ENCODE results near the gene FBLN5. TPM values are rescaled to one million over a fixed set of nuclear protein-coding genes. Genes with fewer than 3 reads are reported as not detected.

Gene FBLN5
- total RNA-seq, 5 donors from 2014 or later (not counting 1 experiment from before 2014, with no cell fraction given): 4.2 to 19.5 (median 9.5) TPM

DNA sequence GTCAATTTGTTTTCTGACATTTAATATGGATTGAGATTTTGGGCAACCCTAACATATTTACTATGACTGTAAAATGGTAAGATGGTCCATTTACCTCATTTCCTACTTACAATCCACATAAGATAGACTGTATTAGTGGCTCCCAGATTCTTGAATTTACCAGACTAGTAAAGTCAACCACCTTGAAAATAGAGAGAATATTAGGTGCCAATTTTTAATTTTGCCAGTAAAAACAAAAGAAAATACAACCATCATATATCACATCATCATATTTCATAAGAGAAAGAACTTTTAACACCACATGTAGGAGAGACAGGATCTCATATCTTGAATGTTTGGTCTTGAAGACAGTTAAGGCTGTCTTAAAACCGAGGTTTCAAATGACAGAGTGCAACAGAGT, 7.7 kb upstream of the FBLN5 start:
- H3K27ac Mint-ChIP-seq: no peak overlapping the region
- H3K4me1 ChIP-seq (ENCODE audit: control insufficient read depth in 1 of 2, extremely low read depth in 1 of 2, insufficient read depth in 2 of 2, low read length in 2 of 2): no peaks in the 10 kb centered on the region
- no CpG with 5 or more reads among the region's 1 CpG for WGBS (ENCODE audit: insufficient coverage)
- peaks cover 0 to 11% of the 10 kb centered on the region in 2 experiments for H3K27me3 ChIP-seq (replicated peaks in 1 of 2; ENCODE audit: control insufficient read depth in 2 of 2, extremely low read depth in 1 of 2, insufficient read depth in 2 of 2, low read length in 1 of 2)
- ChIA-PET POLR2A (no interaction called here), CTCF (no interaction called here)
- H3K36me3 ChIP-seq (ENCODE audit: control insufficient read depth in 2 of 2, extremely low read depth in 1 of 2, insufficient read depth in 1 of 2, low read length in 1 of 2): no peaks in the 10 kb centered on the region
- ATAC-seq (replicated peaks in 1 of 4) (no peak), DNase-seq (no peak)
- H3K9me3 Mint-ChIP-seq: no peaks in the 10 kb centered on the region
- no peak overlapping the region for H3K4me3 Mint-ChIP-seq
- no peaks in the 10 kb centered on the region for H3K4me1 Mint-ChIP-seq
- no peak overlapping the region for H3K27ac ChIP-seq (ENCODE audit: low read length)
- H3K27me3 Mint-ChIP-seq: peaks cover 9 to 17% of the 10 kb centered on the region in 2 donors
- no peaks in the 10 kb centered on the region for H3K36me3 Mint-ChIP-seq
- no peak overlapping the region for H3K4me3 ChIP-seq (ENCODE audit: control insufficient read depth in 1 of 2, extremely low read depth in 1 of 2, low read length in 1 of 2)
- H3K9me3 ChIP-seq: no peaks in the 10 kb centered on the region

DNA sequence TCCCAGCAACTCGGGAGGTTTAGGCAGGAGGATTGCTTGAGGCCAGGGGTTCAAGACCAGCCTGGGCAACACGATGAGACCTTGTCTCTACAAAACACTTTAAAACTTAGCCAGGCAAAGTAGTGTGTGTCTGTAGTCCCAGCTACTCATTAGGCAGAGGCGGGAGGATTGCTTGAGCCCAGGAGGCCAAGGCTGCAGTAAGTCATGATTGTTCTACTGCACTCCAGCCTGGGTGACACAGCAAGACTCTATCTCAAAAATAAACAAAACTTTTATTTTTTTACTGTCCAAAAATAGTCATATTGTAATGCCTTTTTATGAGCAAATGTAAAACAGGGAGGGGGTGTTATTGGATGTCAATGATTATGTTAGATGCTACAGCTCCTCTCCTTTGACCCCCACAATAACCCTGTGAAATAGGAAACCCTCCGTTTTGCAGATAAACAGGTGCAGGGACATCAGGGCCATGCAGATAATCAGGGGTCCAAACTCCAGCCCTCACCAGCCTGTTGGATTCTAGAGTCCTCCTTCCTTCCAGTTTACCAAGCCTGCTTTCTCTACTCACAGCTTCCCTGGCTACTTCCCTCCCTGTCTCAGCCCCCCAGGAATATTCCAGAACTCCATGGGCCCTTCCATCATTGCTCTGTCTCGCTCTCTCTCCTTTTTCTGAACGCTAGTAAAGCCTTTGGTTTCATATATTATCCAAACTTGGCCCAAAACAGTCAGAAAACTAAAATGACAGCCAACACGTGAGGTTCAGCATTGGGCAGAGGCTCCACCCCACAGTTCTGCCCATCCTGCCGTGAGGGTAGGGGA, 5.9 kb upstream of the FBLN5 start:
- H3K27ac ChIP-seq (ENCODE audit: low read length): no peak overlapping the region
- no peaks in the 10 kb centered on the region for H3K36me3 ChIP-seq (ENCODE audit: control insufficient read depth in 2 of 2, extremely low read depth in 1 of 2, insufficient read depth in 1 of 2, low read length in 1 of 2)
- Mint-ChIP-seq H3K27ac (no peak overlapping the region), H3K4me1 (peaks cover 0 to under 1% (median under 1%) of the 10 kb centered on the region in 3 donors), H3K4me3 (no peak overlapping the region), H3K36me3 (no peaks in the 10 kb centered on the region), H3K9me3 (no peaks in the 10 kb centered on the region), H3K27me3 (peaks cover 9 to 18% of the 10 kb centered on the region in 2 donors)
- H3K27me3 ChIP-seq (replicated peaks in 1 of 2; ENCODE audit: control insufficient read depth in 2 of 2, extremely low read depth in 1 of 2, insufficient read depth in 2 of 2, low read length in 1 of 2): peaks cover 0 to 10% of the 10 kb centered on the region in 2 experiments
- H3K4me3 ChIP-seq (ENCODE audit: control insufficient read depth in 1 of 2, extremely low read depth in 1 of 2, low read length in 1 of 2): no peak overlapping the region
- ATAC-seq (replicated peaks in 1 of 4) (no peak), DNase-seq (no peak)
- POLR2A ChIA-PET: no interaction called here
- WGBS (ENCODE audit: insufficient coverage): 81% methylated on average over 6 of the region's 8 CpGs
- no peaks in the 10 kb centered on the region for H3K4me1 ChIP-seq (ENCODE audit: control insufficient read depth in 1 of 2, extremely low read depth in 1 of 2, insufficient read depth in 2 of 2, low read length in 2 of 2)
- no peaks in the 10 kb centered on the region for H3K9me3 ChIP-seq
- CTCF ChIA-PET: no interaction called here

DNA sequence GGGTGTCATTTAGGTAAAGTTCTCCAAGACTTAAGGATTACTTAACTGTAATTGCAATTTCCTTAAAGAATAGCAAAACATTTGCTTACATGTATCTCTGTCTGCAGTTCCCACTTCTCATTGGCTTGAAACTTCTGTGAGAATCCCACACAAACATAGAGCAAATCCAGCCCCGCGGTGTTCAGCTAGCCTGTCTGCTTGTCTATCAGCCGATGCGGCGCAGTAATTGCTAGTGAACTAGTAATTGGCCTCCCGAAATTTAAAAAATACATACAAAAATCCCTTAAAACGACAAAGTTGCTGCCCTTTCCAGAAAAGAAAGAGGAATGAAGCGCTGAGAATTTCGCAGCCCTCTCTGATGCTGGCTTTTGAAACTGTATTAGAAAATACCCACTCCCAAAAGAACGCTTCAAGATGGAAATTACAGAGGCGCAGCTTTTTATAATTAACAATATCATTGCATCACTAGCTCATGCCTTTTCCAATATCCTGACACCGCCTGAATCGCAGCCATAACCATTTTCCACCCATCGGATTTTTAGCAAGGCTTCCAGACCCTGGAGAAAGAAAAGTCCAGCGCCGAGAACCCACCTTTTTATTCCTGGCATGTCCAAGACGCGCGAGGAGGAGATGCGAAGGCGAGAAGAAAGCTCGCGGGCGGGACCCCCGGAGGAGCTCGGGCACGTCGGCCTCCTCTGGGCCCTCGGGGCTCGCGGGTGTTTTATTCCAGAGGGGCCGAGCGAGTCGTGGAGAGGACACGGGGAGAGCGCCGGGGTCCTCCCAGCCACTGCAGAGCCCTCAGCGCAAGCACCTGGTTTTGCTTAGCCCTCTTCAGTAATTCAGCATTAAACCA, 646 bp downstream of the FBLN5 start:
- Mint-ChIP-seq H3K4me1 (peaks cover 14 to 21% (median 15%) of the 10 kb centered on the region in 3 donors), H3K27me3 (peaks cover 21 to 40% of the 10 kb centered on the region in 2 donors), H3K36me3 (no peaks in the 10 kb centered on the region), H3K4me3 (peak overlapping the region; percentile 78 to 83 (median 80)), H3K27ac (no peak overlapping the region), H3K9me3 (no peaks in the 10 kb centered on the region)
- ChIA-PET POLR2A (interaction anchor here in 1 of 2 donors (0.9 kb wide), 1 partner anchor 80 kb away, joined by 3 read pairs; no protein-coding TSS in a partner anchor), CTCF (no interaction called here)
- H3K4me1 ChIP-seq (ENCODE audit: control insufficient read depth in 1 of 2, extremely low read depth in 1 of 2, insufficient read depth in 2 of 2, low read length in 2 of 2): peaks cover 0 to 10% of the 10 kb centered on the region in 2 experiments
- peaks cover 0 to 46% of the 10 kb centered on the region in 2 experiments for H3K27me3 ChIP-seq (replicated peaks in 1 of 2; ENCODE audit: control insufficient read depth in 2 of 2, extremely low read depth in 1 of 2, insufficient read depth in 2 of 2, low read length in 1 of 2)
- ATAC-seq (replicated peaks in 1 of 4) (peak; percentile 30 to 48 (median 46)), DNase-seq (peak in 2 of 35 experiments; percentile 6 to 8)
- WGBS (ENCODE audit: insufficient coverage): 30% methylated on average over 29 of the region's 38 CpGs
- no peaks in the 10 kb centered on the region for H3K36me3 ChIP-seq (ENCODE audit: control insufficient read depth in 2 of 2, extremely low read depth in 1 of 2, insufficient read depth in 1 of 2, low read length in 1 of 2)
- peak overlapping the region; percentile 38 to 58 for H3K4me3 ChIP-seq (ENCODE audit: control insufficient read depth in 1 of 2, extremely low read depth in 1 of 2, low read length in 1 of 2)
- no peak overlapping the region for H3K27ac ChIP-seq (ENCODE audit: low read length)
- H3K9me3 ChIP-seq: no peaks in the 10 kb centered on the region

DNA sequence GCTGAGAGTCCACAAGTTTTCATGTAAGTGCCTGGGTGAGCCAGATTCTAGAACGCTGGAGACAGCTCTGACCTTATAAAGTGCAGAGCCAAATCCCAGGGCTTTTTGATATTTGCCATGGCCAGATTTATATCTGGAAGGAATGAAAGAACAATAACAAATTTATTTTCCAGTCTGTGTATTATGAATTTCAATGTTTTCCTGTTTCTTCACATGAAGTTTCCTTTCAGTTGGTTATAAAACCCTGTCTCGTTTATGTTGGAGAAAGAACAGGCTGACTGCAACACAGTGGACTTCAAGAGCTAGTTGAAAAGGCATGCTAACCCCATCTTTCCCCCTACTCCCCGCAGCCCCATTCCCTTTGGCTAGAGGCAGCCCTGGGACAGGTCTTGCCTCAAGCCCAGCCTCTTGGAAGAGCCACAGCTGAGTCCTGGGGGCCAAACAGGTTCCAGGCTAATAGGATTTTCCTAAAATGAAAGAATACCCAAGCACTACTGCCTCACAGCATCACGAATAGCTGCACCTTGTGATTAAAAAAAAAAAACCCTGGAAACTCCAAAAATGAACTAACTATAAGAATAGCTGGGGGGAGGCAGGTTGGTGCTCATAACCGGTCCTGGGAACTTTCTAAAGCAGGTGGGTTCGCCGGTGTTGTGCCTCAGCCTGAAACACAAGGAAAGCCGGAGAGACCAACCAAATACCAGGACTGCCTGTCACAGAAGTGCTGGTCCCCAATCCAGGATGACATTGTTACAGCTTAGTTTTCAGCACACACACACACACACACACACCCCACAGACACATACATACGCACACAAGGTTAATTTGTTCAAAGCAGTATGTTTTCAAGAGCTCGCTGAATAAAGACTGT, 1.5 kb downstream of the FBLN5 start:
- H3K27me3 Mint-ChIP-seq: peaks cover 21 to 45% of the 10 kb centered on the region in 2 donors
- H3K4me3 ChIP-seq (ENCODE audit: control insufficient read depth in 1 of 2, extremely low read depth in 1 of 2, low read length in 1 of 2): no peak overlapping the region
- ChIA-PET CTCF (interaction anchor here in 1 of 2 donors (0.7 kb wide), 1 partner anchor 40 kb away, joined by 5 read pairs; no protein-coding TSS in a partner anchor), POLR2A (interaction anchor here in 1 of 2 donors (0.9 kb wide), 1 partner anchor 79 kb away, joined by 3 read pairs; no protein-coding TSS in a partner anchor)
- peaks cover 0 to 10% of the 10 kb centered on the region in 2 experiments for H3K4me1 ChIP-seq (ENCODE audit: control insufficient read depth in 1 of 2, extremely low read depth in 1 of 2, insufficient read depth in 2 of 2, low read length in 2 of 2)
- ATAC-seq (replicated peaks in 1 of 4): no peak
- no peaks in the 10 kb centered on the region for H3K9me3 Mint-ChIP-seq
- WGBS (ENCODE audit: insufficient coverage): 90% methylated on average over 2 of the region's 10 CpGs
- DNase-seq: no peak
- H3K36me3 ChIP-seq (ENCODE audit: control insufficient read depth in 2 of 2, extremely low read depth in 1 of 2, insufficient read depth in 1 of 2, low read length in 1 of 2): no peaks in the 10 kb centered on the region
- H3K4me1 Mint-ChIP-seq: peaks cover 15 to 21% (median 16%) of the 10 kb centered on the region in 3 donors
- H3K4me3 Mint-ChIP-seq: peak overlapping the region in 1 of 3 donors; percentile 80
- H3K36me3 Mint-ChIP-seq: no peaks in the 10 kb centered on the region
- no peak overlapping the region for H3K27ac Mint-ChIP-seq
- no peaks in the 10 kb centered on the region for H3K9me3 ChIP-seq
- H3K27ac ChIP-seq (ENCODE audit: low read length): no peak overlapping the region
- peaks cover 0 to 46% of the 10 kb centered on the region in 2 experiments for H3K27me3 ChIP-seq (replicated peaks in 1 of 2; ENCODE audit: control insufficient read depth in 2 of 2, extremely low read depth in 1 of 2, insufficient read depth in 2 of 2, low read length in 1 of 2)

DNA sequence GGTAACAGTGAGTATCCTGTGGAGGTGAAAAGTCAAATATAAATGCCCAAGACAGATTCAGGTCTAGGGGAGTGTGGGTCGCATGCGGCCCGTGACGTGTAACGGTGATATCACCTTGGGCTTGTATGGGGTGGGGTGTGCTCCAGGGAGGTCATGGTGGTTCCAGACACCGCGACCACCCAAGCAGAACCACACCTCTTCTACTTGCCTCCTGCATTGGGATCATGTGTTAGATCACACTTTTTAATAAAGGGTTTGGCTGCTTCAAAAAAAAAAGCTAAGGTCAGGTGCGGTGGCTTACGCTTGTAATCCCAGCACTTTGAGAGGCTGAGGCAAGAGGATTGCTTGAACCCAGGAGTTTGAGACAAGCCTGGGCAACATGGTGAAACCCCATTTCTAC, 4.5 kb downstream of the FBLN5 start:
- H3K27me3 ChIP-seq (replicated peaks in 1 of 2; ENCODE audit: control insufficient read depth in 2 of 2, extremely low read depth in 1 of 2, insufficient read depth in 2 of 2, low read length in 1 of 2): peaks cover 0 to 44% of the 10 kb centered on the region in 2 experiments
- no CpG with 5 or more reads among the region's 9 CpGs for WGBS (ENCODE audit: insufficient coverage)
- peaks cover 0 to 10% of the 10 kb centered on the region in 2 experiments for H3K4me1 ChIP-seq (ENCODE audit: control insufficient read depth in 1 of 2, extremely low read depth in 1 of 2, insufficient read depth in 2 of 2, low read length in 2 of 2)
- H3K27me3 Mint-ChIP-seq: peaks cover 18 to 40% of the 10 kb centered on the region in 2 donors
- H3K4me3 Mint-ChIP-seq: no peak overlapping the region
- H3K9me3 Mint-ChIP-seq: no peaks in the 10 kb centered on the region
- no peak overlapping the region for H3K4me3 ChIP-seq (ENCODE audit: control insufficient read depth in 1 of 2, extremely low read depth in 1 of 2, low read length in 1 of 2)
- H3K36me3 Mint-ChIP-seq: no peaks in the 10 kb centered on the region
- ATAC-seq (replicated peaks in 1 of 4) (no peak), DNase-seq (no peak)
- CTCF ChIA-PET: no interaction called here
- H3K36me3 ChIP-seq (ENCODE audit: control insufficient read depth in 2 of 2, extremely low read depth in 1 of 2, insufficient read depth in 1 of 2, low read length in 1 of 2): no peaks in the 10 kb centered on the region
- H3K4me1 Mint-ChIP-seq: peaks cover 11 to 16% (median 15%) of the 10 kb centered on the region in 3 donors
- no peak overlapping the region for H3K27ac Mint-ChIP-seq
- no peaks in the 10 kb centered on the region for H3K9me3 ChIP-seq
- H3K27ac ChIP-seq (ENCODE audit: low read length): no peak overlapping the region
- POLR2A ChIA-PET: interaction anchor here in 1 of 2 donors (0.6 kb wide), 1 partner anchor 441 kb away, joined by 3 read pairs; no protein-coding TSS in a partner anchor

Measured in T-cell (primary cell).